AG04449 (cell line): ENCODE measurements around the gene CPT1B.

Experiments
- CTCF ChIA-PET: fragments of 350-600 bp; formaldehyde crosslinking; extraction: SDS; loops from one replicate; lab custom pipeline; 2021; ENCODE audit warnings: antibody characterized with exemption; lab: Yijun Ruan, JAX
- POLR2A ChIA-PET: fragments of 400-600, 350-600 bp; formaldehyde crosslinking; extraction: SDS; loops from one replicate; lab custom pipeline; 2020; ENCODE audit warnings: antibody characterized with exemption, inconsistent platforms; lab: Yijun Ruan, JAX
- DNase-seq: peaks from one replicate; pipeline ENCODE4 v3.0.0-alpha.2; 2010; ENCODE audit warnings: low read depth, low spot score
- H3K4me3 ChIP-seq: 2 replicates; pipeline ENCODE4 v1.5.1; 2011; ENCODE audit warnings: low read depth, mild to moderate bottlenecking, control low read depth, low read length
- CTCF ChIP-seq: IDR thresholded peaks from one replicate; pipeline ENCODE4 v1.5.1; 2011; ENCODE audit warnings: mild to moderate bottlenecking, moderate library complexity, low read length, control low read depth, inconsistent platforms; ENCODE audit not compliant: insufficient read depth; ENCODE audit errors: missing control alignments

The CPT1B gene

GRCh38 chr22:50613291-50613981 lies 35.2 kb upstream of the CPT1B start:
- DNase-seq: no peak
- TF ChIP-seq CTCF: no peak
- ChIA-PET POLR2A (no interaction called here), CTCF (no interaction called here)
- no peak overlapping the region for H3K4me3 ChIP-seq

- no peak overlapping the region for H3K4me3 ChIP-seq
- no peak for TF ChIP-seq CTCF
- no peak for DNase-seq
- POLR2A ChIA-PET: no interaction called here
- CTCF ChIA-PET: interaction anchor here (2.0 kb wide), 1 partner anchor 8 kb away, joined by 10 read pairs; no protein-coding TSS in a partner anchor
Measured at GRCh38 chr22:50612528-50613221, 34.4 kb upstream of the CPT1B start.

- TF ChIP-seq CTCF: no peak
- POLR2A ChIA-PET: no interaction called here
- DNase-seq: no peak
- no peak overlapping the region for H3K4me3 ChIP-seq
- CTCF ChIA-PET: interaction anchor here (2.0 kb wide), 1 partner anchor 9 kb away, joined by 10 read pairs; no protein-coding TSS in a partner anchor
Measured at GRCh38 chr22:50612168-50612527, 33.9 kb upstream of the CPT1B start.

- no peak overlapping the region for H3K4me3 ChIP-seq
- no peak for DNase-seq
- CTCF ChIA-PET: interaction anchor here (2.0 kb wide), 1 partner anchor 9 kb away, joined by 10 read pairs; no protein-coding TSS in a partner anchor
- TF ChIP-seq CTCF: no peak
- POLR2A ChIA-PET: no interaction called here
Measured at GRCh38 chr22:50611341-50612060, 33.3 kb upstream of the CPT1B start.

GRCh38 chr22:50610581-50610980 lies 32.4 kb upstream of the CPT1B start:
- no peak overlapping the region for H3K4me3 ChIP-seq
- no peak for DNase-seq
- ChIA-PET CTCF (interaction anchor here (2.7 kb wide), 1 partner anchor 11 kb away, joined by 9 read pairs; no protein-coding TSS in a partner anchor), POLR2A (no interaction called here)
- TF ChIP-seq CTCF: no peak

GRCh38 chr22:50610041-50610451 lies 31.8 kb upstream of the CPT1B start:
- no peak for TF ChIP-seq CTCF
- H3K4me3 ChIP-seq: no peak overlapping the region
- POLR2A ChIA-PET: no interaction called here
- CTCF ChIA-PET: interaction anchor here (2.7 kb wide), 1 partner anchor 11 kb away, joined by 9 read pairs; no protein-coding TSS in a partner anchor
- DNase-seq: no peak
